Hypothalamus (tissue), 51 donors: ENCODE measurements around the gene ZNF525.
A peak's percentile ranks its signal among the peaks of the same experiment; 100 is the strongest.
"Not testable (repeated sequence)": the region's sequence is repeated elsewhere in the genome, so short reads cannot be mapped to it uniquely, and the experiment has no call there.

Experiments
- DNase-seq, 51 donors: peaks; one replicate each; lab custom pipeline; 2025; lab: John Stamatoyannopoulos, UW

Gene ZNF525

GRCh38 chr19:53394974-53395839 lies 29.7 kb downstream of the ZNF525 start, which contains the start of gene ZNF765:
Gene ZNF765 (plus strand): TSS chr19:53395149. CDS start chr19:53398016, 2,867 bp downstream.
- DNase-seq, result peak; percentile 16 to 95 (median 86)

GRCh38 chr19:53395840-53396524 lies 30.5 kb downstream of the ZNF525 start:
- not testable (repeated sequence) for DNase-seq

- no peak for DNase-seq
Observed at GRCh38 chr19:53396525-53396868, 31.0 kb downstream of the ZNF525 start.

- DNase-seq, result not testable (repeated sequence)
Observed at GRCh38 chr19:53397918-53398317, 32.4 kb downstream of the ZNF525 start.

- DNase-seq, result no peak
Observed at GRCh38 chr19:53409505-53410204, 44.1 kb downstream of the ZNF525 start.

GRCh38 chr19:53420520-53421315 lies 55.2 kb downstream of the ZNF525 start:
- not testable (repeated sequence) for DNase-seq

- DNase-seq, result no peak
Observed at GRCh38 chr19:53422551-53422950, 57.0 kb downstream of the ZNF525 start.

GRCh38 chr19:53423074-53423473 lies 57.6 kb downstream of the ZNF525 start:
- peak in 7 of 51 donors; percentile 0 to 11 (median 4) for DNase-seq

GRCh38 chr19:53423680-53424079 lies 58.2 kb downstream of the ZNF525 start:
- DNase-seq, result peak in 5 of 51 donors; percentile 0 to 25 (median 2)

- peak in 47 of 51 donors; percentile 1 to 80 (median 55) for DNase-seq
Observed at GRCh38 chr19:53424968-53425597, 59.6 kb downstream of the ZNF525 start.

GRCh38 chr19:53431399-53432087 lies 66.0 kb downstream of the ZNF525 start, which contains the start of gene ZNF761:
Gene ZNF761 (plus strand): TSS chr19:53431984. CDS start chr19:53447269, 15,285 bp downstream.
- peak; percentile 37 to 95 (median 87) for DNase-seq

- DNase-seq, result peak in 13 of 51 donors; percentile 2 to 46 (median 19)
Observed at GRCh38 chr19:53432088-53432661, 66.7 kb downstream of the ZNF525 start.
